Measurements from ENCODE around the gene ACSS1.

The ACSS1 gene

DNA sequence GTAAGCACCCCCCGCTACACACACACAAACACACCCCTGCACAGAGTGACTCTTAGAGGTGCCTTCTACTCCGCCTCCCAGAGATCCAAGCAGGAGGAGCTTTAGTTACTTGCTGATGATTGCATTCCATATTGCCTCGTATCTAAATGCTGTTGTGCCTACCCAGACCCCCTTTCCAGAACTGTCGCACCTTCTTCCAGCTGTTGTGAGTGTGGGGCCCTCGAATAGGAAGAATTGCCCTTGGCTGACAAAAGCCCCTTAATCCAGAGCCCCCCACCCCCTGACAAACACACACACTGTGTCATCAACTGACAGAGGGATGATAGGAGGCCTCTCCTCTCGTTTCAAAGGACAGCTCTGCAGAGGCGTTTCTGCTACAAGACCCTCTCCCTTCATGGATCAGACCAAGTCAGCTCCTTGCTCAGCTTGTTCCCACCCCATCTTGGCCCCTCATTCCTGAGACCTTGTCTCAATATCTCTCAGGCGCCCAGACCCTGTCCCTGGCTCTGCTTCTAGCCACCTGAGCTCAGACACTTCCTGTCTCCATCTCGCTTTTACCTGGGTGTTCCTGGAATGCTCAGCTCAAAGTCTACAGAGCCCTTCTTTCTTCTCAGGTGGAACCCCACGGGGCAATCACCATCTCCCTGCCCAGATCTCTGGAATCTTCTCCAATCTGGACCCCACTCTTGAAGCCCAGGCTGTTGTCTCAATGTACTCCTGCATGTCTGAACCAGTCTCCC is 28.0 kb upstream of the ACSS1 start:
- no peak overlapping the region for H3K4me3 ChIP-seq (ENCODE audit: low read depth, low read length)
- TF ChIP-seq, protein P1, sequence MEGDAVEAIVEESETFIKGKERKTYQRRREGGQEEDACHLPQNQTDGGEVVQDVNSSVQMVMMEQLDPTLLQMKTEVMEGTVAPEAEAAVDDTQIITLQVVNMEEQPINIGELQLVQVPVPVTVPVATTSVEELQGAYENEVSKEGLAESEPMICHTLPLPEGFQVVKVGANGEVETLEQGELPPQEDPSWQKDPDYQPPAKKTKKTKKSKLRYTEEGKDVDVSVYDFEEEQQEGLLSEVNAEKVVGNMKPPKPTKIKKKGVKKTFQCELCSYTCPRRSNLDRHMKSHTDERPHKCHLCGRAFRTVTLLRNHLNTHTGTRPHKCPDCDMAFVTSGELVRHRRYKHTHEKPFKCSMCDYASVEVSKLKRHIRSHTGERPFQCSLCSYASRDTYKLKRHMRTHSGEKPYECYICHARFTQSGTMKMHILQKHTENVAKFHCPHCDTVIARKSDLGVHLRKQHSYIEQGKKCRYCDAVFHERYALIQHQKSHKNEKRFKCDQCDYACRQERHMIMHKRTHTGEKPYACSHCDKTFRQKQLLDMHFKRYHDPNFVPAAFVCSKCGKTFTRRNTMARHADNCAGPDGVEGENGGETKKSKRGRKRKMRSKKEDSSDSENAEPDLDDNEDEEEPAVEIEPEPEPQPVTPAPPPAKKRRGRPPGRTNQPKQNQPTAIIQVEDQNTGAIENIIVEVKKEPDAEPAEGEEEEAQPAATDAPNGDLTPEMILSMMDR (IDR thresholded peaks at IDR 0.05; ENCODE audit: low read depth, low read length): no peak
- TF ChIP-seq MYC (IDR thresholded peaks at IDR 0.05; ENCODE audit: low read depth, low read length): no peak
- TF ChIP-seq POLR2A (IDR thresholded peaks at IDR 0.05; ENCODE audit: extremely low read depth, insufficient read length): no peak
- TF ChIP-seq MAX (IDR thresholded peaks at IDR 0.05; ENCODE audit: low read depth, low read length): no peak
- DNase-seq (ENCODE audit: low read depth): no peak

DNA sequence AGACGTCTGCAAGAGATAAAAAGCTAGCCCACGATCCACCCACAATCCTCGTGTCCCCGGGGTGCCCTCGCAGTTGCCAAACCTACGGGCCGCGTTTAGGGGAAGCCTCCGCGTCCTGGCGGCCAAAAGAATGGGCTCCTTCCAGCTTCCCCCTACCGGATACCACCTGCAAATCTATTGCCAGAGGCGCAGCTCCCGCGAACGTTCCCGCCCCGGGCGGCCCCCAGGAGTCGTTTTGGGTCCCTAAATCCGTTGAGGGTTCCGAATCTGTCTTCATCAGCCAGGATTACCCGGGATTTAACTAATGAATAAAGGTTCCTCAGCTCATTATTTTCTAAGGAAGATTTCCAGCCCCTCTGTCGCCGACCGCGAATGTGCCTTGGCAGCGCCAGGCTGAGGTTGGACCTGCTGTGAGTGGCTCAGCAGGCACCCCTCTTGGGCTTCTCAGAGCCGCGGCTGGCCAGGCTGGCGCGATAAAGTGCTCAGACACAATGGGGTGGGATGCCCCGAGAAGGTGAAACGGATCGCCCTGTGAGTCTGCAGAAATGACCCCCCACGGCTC is 26.8 kb upstream of the ACSS1 start:
- TF ChIP-seq, protein P1 (IDR thresholded peaks at IDR 0.05; ENCODE audit: low read depth, low read length): no peak
- TF ChIP-seq MAX (IDR thresholded peaks at IDR 0.05; ENCODE audit: low read depth, low read length) (no peak), MYC (IDR thresholded peaks at IDR 0.05; ENCODE audit: low read depth, low read length) (no peak), POLR2A (IDR thresholded peaks at IDR 0.05; ENCODE audit: extremely low read depth, insufficient read length) (no peak)
- no peak for DNase-seq (ENCODE audit: low read depth)
- no peak overlapping the region for H3K4me3 ChIP-seq (ENCODE audit: low read depth, low read length)

DNA sequence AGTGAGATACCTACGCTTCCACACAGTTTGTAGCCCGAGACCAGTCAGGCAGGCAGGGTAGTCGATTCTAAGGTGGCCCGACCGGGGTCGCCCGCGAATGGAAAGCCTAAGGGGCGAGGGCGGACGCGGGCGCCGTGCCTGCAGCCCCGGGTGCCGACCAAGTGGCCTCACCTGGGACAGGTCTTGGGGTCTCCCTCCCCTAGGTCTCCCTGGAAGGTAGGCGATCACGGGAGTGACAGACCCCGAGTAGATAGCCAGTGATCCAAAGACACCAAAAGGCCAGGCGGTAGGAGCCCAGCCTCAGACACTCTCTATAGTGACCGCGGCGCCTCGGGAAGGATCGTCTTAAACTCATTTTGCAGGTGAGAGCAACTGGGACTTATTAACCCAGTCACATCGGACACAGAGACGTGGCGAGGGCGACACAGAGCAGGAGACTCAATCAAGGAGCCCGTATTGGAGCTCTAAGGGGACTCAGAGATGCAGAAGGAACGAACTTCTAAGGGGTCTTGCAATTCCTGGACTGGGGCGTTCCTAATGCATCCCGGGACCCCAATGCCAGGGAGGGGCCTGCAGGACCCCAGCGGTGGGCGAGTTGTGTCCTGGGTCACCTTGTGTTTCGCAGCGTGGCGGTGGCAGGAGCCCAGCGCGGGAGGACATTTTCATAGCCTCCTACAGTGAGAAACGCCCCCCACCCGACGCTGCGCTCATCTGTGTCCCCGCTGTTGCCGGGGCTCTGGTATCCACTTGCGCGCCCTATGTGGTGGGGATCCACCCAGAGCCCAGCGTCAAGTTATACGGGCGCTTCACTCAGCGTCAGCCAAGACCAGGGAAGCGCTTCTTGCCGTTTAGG is 26.1 kb upstream of the ACSS1 start:
- no peak overlapping the region for H3K4me3 ChIP-seq (ENCODE audit: low read depth, low read length)
- DNase-seq (ENCODE audit: low read depth): no peak
- TF ChIP-seq MAX (IDR thresholded peaks at IDR 0.05; ENCODE audit: low read depth, low read length) (no peak), MYC (IDR thresholded peaks at IDR 0.05; ENCODE audit: low read depth, low read length) (no peak), POLR2A (IDR thresholded peaks at IDR 0.05; ENCODE audit: extremely low read depth, insufficient read length) (no peak)
- TF ChIP-seq, protein P1 (IDR thresholded peaks at IDR 0.05; ENCODE audit: low read depth, low read length): no peak

GRCh38 chr20:25083141-25083772 is 25.3 kb upstream of the ACSS1 start:
- TF ChIP-seq MAX (IDR thresholded peaks at IDR 0.05; ENCODE audit: low read depth, low read length): no peak
- no peak for TF ChIP-seq POLR2A (IDR thresholded peaks at IDR 0.05; ENCODE audit: extremely low read depth, insufficient read length)
- TF ChIP-seq, protein P1 (IDR thresholded peaks at IDR 0.05; ENCODE audit: low read depth, low read length): no peak
- TF ChIP-seq MYC (IDR thresholded peaks at IDR 0.05; ENCODE audit: low read depth, low read length): no peak
- H3K4me3 ChIP-seq (ENCODE audit: low read depth, low read length): no peak overlapping the region
- DNase-seq (ENCODE audit: low read depth): no peak

- no peak for DNase-seq (ENCODE audit: low read depth)
- no peak overlapping the region for H3K4me3 ChIP-seq (ENCODE audit: low read depth, low read length)
- TF ChIP-seq MAX (IDR thresholded peaks at IDR 0.05; ENCODE audit: low read depth, low read length): no peak
- TF ChIP-seq POLR2A (IDR thresholded peaks at IDR 0.05; ENCODE audit: extremely low read depth, insufficient read length): no peak
- TF ChIP-seq, protein P1 (IDR thresholded peaks at IDR 0.05; ENCODE audit: low read depth, low read length): no peak
- no peak for TF ChIP-seq MYC (IDR thresholded peaks at IDR 0.05; ENCODE audit: low read depth, low read length)
Observed at GRCh38 chr20:25082498-25082873, 24.5 kb upstream of the ACSS1 start.
